Activated gamma-delta T cell treated with anti-CD3 and anti-CD28 coated beads, Interleukin-2, amount 50 U/mL, for 16 hours (primary cell): ENCODE measurements around the gene NOX3.
"Not testable (repeated sequence)": the region's sequence is repeated elsewhere in the genome, so short reads cannot be mapped to it uniquely, and the experiment has no call there.

ENCODE experiments used
- DNase-seq: peaks from one replicate; pipeline ENCODE4 v3.0.0-alpha.2; 2020; ENCODE audit warnings: low read depth

NOX3 gene, protein sequence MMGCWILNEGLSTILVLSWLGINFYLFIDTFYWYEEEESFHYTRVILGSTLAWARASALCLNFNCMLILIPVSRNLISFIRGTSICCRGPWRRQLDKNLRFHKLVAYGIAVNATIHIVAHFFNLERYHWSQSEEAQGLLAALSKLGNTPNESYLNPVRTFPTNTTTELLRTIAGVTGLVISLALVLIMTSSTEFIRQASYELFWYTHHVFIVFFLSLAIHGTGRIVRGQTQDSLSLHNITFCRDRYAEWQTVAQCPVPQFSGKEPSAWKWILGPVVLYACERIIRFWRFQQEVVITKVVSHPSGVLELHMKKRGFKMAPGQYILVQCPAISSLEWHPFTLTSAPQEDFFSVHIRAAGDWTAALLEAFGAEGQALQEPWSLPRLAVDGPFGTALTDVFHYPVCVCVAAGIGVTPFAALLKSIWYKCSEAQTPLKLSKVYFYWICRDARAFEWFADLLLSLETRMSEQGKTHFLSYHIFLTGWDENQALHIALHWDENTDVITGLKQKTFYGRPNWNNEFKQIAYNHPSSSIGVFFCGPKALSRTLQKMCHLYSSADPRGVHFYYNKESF

DNA sequence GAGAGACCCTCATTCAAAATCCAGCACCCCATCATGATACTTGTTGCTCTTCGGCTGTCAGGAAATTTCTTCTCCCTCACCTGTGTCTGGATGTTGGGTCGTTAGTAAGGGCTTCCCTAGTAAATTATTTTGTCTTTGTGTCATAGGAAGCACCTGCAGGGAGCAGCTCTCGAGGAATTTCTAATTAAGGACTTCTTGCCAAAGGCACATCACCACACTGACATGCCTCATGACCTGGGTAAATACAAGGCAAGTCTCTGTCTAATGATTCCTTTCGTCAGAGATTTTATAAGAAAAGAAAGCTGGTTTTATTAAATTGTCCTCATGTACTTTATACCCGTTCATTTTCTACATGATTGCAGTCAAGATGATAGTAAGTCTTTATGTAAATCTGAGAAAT lies at the start of gene NOX3:
TSS of gene NOX3 (minus strand) at position 74 of the 400 bp plus-strand sequence. CDS start at position 35, 39 bp downstream.
- no peak for DNase-seq

DNA sequence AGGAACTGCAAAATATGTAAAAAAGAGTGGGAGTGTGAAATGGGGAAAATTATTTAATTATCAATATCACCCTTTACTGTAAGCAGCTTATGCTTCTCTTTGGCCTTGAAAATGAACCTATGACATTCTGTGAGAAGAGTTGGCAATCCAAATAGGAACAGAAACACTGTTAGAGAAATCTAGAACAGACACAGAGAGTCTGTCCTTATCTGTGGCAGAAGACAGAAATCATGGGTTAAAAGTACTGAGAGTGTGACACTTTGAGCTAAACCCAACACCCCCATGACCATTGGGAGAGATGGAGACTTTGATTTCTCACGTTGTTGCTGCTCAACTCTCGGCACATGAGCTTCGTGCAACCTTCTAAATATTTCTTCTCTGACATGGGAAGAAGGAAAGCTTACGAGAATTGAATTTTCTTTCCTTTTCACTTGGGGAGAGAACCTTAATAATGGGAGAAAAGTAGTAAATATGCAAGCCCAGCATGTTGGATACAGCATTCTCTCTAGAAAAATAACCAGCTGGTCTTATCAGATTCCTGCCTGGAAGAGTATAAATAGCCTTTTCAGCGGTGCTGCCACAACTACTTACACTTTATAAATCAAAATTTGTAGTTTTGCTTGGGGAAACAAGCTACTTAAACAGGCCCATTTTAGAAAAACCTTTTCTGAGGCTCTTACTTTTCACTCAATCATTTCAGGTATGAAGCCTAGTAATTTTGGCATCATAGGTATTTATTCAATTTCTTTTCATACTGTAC lies 49.4 kb upstream of the NOX3 start:
- no peak for DNase-seq

DNA sequence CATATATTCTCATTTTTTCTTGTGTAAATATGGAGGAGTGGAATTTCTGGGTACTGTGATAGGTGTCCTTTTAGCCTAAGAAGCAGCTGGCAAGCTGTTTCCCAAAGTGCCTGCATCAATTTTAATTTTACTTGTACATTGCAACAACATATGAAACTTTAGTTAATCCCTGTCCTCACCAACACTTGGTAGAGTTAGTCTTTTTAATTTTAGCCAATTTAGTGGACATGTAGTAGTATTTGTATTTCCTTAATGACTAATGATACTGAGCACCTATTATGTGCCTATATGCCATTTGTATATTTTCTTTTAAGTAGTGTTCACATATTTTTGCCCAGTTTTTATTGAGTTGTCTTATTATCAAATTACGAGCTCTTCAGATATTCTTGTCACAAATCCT lies 46.8 kb upstream of the NOX3 start:
- DNase-seq: no peak

DNA sequence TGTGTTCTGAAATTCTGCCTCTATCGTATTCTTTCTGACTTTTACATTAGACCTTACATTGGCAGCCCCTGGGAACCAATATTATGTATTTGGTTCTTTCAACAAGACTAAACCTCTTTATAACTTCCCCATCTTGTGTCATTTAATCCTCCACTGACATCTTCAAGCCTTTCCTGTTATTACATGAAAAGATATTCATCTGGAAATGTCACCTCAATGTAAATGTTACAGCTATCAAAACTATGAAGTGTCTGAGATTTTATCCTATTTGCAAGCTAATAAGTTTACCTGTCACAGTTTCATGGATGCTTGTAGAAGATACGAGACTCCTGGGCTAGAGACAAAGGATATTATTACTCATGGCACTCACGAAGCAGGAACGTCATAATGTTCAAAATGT lies 43.9 kb upstream of the NOX3 start:
- DNase-seq: no peak

DNA sequence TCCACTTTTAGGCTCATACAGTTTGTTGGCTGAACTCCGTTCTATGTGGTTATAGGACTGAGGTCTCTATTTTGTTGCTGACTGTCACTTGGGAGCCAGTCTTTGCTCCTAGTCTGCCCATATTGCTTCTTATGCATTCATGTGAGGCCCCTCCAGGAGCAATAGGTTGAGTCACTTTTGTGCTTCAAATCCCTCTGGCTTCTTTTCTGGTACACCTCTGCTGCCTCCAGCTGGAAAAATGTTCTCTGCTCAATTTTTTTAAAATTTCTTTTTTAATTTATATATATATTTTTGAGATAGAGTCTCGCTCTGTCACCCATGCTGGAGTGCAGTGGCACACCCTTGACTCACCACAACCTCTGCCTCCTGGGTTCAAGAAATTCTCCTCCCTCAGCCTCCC lies 42.7 kb upstream of the NOX3 start:
- no peak for DNase-seq

DNA sequence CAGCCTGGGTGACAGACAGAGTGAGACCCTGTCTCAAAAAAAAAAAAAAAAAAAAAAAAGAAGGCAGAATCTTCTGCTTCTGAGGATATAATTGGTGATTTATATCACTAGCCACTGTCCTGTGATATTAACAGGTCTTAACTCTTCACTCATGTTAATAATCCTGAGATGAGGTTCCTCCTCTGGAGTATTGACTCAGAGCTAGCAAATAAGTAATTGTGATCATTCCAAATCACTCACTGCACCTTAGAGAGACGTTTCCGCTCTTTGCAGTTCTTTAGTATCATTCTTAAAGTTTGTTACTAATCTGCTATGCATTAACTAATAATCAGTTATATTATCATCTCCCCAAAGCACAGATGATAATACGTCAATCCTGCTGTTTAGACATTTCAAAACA lies 41.6 kb upstream of the NOX3 start:
- DNase-seq: no peak

DNA sequence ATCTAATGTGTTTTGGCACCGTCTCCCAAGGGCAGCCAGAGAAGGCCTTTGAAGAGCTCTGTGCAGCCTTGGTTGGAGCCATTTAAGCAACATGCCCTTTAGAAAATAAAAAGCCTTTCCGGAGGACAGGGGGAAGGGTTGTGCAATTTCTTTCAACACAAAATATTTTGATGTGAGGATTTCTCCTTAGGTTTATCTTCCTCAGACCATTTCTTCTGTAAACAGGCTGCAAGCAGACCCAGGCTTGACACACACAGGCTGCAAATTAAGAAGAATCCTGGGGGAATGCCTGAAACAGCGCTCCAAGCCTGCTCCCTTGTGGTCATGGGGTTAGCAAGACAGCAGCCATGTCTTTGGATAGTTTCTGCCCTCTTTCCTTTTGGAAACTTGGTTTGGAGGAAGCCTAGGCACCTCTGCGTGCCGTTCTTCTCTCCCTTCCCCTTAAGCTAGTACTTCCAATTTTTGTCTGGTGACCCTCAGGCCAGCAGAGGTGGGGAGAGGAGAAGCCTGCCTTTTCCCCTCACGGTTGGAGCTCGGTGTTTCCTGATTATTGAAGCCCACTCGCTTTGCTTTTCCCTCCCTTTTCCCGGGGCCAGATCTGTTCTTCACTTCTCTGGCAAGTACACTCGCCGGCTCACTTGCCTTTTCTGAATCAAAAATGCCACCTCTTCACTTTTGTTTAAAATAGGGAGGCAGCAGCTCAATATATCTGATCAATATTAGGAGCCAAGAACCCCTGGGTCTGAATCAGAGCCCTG lies 39.6 kb upstream of the NOX3 start:
- no peak for DNase-seq

DNA sequence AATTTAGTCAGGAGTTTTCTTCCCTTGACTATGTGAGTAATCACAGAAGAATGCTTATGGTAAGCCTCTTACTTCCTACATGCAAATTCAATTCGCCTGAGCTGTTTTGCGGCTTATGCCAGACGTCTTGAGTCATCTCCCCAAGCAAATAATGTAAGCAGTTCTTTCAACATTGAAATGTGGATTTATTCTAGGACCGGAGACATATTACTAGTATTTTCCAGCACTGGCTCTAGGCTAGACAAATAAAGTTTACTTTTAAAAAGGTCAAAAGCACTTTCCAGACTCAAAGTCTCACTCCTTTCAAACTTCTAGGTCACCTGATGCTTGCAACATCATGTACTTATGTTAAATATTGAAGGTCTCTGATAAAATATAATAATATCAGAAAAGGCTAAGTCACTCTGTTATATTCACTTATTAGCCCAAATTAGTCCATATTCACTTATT lies 38.1 kb upstream of the NOX3 start:
- DNase-seq: no peak

DNA sequence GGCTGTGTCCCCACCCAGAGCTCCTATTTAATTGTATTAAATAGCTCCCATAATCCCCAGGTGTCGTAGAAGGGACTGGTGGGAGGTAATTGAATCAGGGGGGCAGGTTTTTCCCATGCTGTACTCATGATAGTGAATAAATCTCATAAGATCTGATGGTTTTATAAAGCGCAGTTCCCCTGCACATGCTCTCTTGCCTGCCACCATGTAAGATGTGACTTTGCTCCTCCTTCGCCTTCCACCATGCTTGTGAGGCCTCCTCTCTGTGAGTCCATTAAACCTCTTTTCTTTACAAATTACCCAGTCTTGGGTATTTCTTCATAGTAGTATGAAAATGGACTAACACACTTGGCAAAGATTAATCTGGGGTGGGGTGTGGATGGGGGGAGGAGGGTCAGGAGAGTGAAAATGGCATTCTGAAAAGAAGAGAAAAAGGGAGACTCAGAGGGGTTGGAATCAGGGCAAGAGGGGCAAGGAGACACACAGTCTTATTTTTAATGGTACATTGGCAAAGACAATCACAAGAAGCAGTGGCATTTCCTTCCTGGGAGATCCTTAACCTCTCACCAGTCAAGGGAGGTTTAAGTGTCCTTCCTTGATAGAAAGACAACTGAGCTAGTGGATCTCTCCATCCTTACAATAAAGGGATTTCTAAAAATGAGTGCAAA lies 37.5 kb upstream of the NOX3 start:
- DNase-seq: no peak

DNA sequence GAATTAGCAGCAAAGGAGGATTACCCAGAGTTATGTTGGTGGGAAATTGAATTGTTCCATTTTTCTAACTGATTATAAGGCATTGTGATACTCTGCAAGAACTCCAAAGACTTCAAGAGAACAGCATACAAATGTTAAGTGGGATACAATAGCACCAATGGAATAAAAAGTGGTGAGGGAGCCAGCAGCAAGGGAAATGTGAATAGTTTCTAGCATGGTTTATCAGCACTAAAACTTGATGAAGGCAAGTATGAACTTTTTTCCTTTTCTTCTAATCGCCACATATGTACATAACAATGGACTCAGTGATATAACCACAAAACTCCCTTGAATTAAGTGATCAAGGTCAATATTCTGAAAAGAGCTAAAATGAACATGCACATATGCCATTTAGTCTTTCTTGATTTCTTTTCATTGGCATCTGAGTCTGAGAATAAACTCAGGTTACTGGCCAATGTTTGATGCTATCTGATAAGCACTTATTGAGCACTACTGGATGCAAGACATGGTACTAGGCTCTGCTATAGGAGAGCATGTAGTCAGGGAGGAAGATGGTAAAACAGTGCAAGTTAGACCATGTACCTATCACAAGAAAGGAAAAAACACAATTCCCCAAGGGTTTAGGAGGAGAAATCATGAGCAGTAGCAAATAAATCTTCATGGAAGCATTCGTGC lies 36.6 kb upstream of the NOX3 start:
- no peak for DNase-seq

DNA sequence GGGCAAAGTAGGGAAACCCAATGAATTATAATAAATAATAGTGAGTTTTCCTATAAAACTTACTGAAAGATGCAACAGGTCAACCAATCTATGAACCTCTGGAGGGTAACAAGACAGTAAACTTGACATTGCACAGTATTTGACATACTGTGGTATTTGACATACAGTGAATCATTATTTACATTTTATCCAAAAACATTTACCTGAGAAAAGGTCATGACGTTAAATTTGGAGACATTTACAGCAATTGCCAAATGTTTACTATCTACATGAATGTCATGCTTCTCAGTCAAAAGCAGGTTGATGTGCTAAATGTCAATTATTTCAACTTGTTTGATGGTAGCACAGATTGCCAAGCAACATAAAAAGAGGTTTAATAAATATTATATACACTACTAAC lies 35.8 kb upstream of the NOX3 start:
- no peak for DNase-seq

DNA sequence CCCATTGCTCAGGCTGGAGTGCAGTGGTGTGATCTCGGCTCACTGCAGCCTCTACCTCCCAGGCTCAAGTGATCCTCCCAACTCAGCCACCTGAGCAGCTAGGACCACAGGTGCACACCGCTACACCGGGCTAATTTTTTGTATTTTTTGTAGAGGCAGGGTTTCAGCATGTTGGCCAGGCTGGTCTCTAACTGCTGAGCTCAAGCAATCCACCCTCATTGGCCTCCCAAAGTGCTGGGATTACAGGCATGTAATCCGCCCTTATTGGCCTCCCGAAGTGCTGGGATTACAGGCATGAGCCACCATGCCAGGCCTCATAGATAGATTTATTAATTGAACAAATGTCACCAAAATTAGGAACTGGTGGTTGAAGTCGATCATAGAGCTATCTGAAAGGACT lies 32.6 kb upstream of the NOX3 start:
- DNase-seq: not testable (repeated sequence)

DNA sequence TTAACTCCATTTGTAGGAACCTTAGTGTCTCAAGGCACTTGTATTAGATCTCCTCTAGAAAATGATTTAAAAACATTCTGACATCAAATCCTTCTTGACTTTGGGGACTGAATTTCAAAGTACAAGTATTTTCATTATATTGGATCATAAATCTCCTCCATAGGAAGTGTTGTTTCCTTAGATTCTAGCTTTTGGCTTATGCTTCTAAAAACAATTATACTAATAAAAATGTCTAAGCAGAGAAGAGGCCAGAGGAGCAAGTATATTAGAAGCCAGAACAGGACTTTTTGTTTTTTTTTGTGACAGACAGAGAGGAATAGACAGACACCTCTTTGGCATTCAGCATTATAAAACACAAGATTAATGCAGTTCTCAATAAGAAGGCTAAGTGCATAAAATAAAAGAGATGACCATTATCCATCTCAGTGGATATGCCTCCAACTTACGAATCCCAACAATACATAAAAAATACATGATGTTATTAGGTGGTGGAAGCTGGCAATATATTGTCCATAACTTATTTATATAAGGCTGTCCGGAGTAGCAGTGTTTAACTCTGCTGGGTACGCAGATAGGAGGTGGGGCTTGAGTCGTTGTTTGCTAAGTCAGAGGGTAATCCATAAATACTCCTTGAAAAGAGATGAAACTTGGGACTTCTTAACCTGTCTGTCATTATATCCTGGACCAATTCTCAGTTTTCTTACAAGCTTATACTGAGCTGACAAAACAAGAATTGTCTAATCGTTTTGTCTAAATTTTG lies 31.9 kb upstream of the NOX3 start:
- DNase-seq: no peak

DNA sequence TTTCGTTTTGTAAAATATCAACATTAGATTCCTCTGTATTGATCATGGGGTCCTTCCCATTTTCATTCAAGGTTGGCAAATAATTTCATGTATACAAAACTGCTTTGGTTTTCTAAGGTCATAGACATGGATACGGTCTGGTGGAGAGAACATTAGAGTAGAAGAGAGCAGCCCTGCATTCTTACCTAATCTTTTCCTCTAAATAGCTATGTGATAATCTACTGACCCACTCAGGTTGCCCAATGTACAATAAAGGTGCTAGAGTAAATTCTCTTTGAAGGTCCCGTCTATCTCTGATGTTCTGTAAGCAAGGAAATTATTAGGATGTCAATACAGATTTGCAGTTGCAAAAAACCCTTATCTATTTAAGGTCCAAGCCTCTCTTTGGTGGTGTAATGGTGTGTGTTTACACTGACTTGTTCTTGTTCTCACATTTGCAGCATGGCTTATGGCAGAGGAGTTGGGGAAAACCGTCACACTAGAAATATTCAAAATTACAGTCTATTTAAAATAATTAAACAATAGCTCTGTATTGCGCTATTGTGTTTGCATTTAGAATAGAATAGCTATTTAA lies 31.2 kb upstream of the NOX3 start:
- no peak for DNase-seq

DNA sequence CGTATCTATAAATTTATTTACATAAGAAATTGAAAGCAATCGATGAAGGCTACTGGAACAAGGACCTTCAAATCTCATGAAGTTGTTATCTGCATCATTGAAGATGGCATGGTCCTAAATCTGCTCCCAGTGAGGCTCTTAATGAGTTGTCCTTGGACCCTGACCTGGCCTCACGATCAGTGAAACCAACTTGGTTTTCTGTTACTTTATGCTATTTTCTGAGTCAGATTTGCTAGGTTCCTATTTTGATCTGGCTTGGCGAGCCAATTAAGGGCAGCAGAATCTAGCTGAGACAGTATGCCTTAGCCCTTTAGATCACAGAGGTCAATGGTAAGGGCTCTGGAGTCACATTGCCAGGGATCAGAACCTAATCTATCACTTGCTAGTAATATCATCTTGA lies 30.1 kb upstream of the NOX3 start:
- no peak for DNase-seq

DNA sequence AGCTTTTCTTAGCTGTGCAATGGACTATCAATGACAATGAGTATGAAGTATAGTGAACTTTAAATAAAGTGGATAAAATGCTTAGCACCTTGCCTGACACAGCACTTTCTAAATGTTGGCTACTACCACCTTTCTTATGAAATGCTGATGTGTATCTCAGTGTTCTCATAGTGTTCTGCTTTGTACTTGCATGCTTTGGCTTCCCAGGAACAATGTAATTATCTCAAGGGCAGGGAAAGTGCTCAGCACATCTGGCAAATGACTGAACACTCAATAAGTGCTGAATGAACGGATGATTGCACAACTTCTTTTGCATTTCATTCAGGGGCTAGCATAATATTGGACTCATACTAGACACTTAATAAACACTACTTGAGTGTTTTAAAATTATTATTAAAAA lies 28.2 kb upstream of the NOX3 start:
- no peak for DNase-seq

DNA sequence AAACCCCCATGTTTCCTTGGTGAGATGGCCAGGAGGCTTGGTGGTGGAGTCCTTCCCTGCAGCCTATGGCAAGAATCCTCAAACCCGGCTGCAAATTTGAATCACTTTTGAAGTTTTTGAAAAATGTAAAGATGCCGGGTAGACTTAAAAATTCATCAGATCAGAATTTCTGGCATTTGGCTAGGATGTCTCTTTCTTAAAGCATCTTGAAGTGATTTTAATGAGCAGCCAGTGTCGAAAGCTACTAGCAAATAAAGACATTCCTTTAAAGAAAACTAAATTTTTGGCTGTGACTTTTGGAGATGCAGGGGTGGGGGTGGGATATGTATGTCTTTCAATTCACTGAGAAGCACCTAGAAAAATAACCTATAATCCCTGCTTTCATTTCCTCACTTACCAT lies 25.6 kb upstream of the NOX3 start:
- no peak for DNase-seq

DNA sequence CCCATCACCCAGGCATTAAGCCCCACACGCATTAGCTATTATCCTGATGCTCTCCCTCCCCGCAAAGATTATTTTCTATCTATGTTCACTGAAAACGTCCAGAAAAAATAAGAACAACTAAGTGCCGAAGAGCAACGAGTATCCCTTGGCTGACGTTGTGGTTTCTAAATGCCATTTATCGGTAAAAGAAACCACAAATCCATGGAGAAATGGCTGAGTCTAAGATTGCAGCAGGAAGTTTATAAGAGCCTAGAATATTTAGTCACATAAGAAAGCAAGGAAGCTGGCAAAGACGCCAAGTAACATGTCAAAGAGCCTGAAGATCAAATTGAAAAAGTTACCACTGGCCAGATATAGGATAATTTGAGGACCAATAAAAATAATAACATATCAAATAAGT lies 18.1 kb upstream of the NOX3 start:
- no peak for DNase-seq

DNA sequence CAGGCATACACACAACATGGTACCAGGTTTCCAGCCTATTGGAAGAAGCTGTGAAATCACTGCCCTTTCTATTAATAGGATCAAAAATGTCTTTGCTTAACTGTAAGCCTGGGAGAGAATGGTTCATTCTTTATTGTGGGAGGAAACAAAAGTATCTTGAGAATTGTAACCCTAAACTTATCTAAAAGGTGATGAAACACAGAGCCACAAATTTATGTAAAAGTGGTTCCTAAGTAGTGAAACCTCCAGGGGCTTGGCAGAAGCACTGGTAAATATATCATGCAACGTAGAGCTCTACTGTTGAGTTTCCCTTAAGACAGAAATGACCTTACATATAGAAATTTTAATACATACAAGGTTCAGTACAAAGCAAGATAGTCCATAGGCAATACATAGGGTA lies 17.2 kb upstream of the NOX3 start:
- DNase-seq: no peak

DNA sequence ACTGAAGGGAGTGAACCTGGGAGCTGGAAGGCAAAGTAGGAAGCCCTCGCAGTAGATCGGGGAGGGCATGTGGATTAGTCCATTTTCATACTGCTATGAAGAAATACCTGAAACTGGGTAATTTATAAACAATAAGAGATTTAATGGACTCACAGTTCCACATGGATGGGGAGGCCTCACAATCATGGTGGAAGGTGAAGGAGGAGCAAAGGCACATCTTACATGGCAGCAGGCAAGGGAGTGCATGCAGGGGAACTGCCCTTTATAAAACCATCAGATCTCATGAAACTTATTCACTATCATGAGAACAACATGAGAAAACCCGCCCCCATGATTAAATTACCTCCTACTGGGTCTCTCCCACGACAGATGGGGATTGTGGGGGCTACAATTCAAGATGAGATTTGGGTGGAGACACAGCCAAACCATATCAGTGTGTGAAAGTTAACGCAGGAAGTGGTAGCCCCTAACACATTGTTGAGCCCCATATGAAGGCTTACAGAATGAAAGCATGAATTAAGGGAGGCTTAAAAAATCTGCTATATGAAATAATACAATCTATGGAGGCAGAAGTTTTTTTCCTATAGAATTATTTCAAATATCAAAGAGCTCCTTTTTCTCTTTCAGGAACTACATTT lies 15.5 kb upstream of the NOX3 start:
- DNase-seq: not testable (repeated sequence)
